Measurements from ENCODE around the gene ETV5.
"Not testable (repeated sequence)": the region's sequence is repeated elsewhere in the genome, so short reads cannot be mapped to it uniquely, and the experiment has no call there.

ETV5 gene

DNA sequence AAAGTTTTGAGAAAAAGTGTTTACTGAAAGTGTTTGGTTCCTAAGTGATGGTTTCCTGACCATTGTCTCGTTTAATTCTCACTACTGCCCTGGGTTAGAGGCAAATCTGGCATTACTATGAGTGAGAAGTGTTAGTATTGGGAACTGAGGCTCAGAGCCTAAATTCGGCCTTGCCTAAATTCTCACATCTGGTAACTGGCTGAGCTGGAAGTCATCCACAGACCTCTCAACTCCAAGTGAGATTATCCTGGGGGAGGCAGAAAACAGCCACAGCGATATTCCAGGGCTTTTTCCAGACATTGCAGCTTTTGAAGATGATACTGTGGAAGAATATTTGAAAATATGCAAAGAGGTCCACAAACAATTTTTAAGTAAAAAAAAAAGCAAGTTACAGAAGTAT is 86.0 kb downstream of the ETV5 start:
- DNase-seq (ENCODE audit: low spot score): no peak

DNA sequence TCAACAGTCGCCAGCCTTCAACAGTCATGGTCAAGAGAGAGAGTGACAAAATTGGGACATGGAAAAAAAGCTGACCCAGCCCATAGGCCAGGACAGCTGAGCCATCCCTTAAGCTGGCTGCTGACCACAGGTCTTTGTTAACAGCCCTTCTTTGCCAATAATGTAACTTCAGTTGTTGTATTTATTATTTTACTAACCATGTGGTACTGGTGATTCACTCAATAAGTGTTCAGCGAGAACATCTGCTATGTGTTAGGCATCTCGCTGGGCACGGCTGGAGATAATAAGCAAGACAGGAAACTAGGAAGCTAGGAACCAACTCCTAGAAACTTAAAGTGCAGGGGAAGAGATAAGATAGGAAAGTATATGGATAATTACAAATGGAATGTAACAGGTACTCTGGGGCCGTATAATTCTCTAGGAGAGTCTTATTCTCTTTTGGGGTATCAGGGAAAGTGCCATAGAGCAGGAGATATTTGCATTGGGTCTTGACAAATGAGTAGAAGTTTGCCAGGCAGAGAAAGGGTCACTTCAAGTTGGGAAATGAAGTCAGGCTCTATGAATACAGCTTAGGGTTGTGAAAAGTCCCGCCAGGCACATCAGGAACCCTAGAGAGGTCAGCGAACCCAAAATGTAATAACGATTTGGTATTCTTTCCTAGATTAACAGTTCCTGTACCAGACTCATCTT is 87.1 kb downstream of the ETV5 start:
- DNase-seq (ENCODE audit: low spot score): no peak

DNA sequence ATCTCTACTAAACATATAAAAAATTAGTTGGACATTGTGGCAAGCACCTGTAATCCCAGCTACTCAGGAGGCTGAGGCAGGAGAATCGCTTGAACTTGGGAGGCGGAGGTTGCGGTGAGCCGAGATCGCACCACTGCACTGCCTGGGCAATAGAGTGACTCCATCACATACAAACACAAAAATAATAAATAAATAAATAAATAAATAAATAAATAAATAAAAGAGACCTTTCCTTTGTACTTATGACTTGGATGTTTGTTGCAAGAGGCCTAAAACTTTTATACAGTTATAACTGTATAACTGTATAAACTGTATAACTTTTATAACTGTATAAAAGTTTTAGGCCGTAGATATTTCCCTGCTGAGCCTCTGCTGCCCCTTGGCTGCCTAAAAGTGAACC is 87.6 kb downstream of the ETV5 start:
- DNase-seq (ENCODE audit: low spot score): not testable (repeated sequence)

DNA sequence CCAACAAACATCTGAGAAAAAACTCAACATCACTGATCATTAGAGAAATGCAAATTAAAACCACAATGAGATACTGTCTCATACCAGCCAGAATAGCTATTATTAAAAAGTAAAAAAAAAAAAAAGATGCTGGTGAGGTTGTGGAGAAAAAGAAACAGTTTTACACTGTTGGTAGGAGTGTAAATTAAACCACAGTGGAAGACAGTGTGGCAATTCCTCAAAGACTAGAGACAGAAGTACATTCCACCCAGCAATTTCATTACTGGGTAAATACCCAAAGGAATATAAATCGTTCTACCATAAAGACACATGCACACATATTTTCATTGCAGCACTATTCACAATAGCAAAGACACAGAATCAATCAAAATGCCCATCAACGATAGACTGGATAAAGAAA is 89.6 kb downstream of the ETV5 start:
- not testable (repeated sequence) for DNase-seq (ENCODE audit: low spot score)

DNA sequence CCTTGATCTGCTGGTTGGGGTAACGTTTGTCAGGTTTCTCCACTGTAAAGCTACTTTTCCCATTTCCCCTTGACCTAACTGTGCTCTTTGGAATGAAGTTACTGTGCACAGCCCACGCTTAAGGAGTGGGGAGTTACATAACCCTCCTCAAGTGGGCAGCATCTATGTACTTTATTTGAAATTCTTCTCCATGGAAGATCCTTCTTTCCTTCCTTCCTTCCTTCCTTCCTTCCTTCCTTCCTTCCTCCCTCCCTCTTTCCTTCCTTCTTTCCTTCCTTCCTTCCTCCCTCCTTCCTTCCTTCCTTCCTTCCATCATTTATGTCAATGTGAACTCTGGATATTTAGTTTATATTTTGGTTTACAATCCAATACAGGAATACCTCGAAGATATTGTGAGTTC is 94.0 kb downstream of the ETV5 start:
- no peak for DNase-seq (ENCODE audit: low spot score)

DNA sequence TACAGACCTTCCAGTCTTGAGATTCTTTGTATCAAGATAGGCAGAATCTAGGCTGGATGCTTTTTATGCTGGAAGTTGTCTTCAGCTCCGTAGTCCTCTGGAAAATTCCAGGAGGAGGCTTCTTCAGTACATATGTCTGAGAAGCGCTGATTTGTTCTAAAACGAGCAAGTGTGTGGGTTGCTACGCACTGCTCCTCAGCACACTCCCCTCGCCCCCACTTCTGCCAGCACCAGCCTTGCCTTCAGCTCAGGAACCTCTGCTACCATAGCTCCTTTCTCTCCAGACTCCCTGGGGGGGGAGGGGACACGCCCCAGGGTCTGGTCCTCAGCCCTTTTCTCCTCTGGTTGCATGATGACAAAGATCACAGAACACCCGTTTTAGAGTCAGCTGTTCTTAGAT is 95.6 kb downstream of the ETV5 start:
- DNase-seq (ENCODE audit: low spot score): no peak

DNA sequence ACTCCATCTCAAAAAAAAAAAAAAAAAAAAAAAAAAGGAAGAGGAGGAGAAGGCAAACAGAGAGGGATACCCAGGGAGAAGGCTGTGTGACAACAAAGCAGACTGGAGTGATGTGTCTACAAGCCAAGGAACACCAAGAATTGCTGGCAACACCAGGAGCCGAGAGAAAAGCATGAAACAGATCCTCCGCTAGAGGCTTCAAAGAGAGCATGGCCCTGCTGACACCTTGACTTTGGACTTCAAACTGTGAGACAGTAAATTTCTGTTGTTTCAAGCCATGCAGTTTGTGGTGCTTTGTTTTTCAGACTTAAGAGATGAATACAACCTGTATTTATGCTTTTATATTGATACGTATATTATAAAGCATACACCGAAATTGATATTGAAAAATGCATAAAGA is 96.8 kb downstream of the ETV5 start:
- DNase-seq (ENCODE audit: low spot score): no peak

DNA sequence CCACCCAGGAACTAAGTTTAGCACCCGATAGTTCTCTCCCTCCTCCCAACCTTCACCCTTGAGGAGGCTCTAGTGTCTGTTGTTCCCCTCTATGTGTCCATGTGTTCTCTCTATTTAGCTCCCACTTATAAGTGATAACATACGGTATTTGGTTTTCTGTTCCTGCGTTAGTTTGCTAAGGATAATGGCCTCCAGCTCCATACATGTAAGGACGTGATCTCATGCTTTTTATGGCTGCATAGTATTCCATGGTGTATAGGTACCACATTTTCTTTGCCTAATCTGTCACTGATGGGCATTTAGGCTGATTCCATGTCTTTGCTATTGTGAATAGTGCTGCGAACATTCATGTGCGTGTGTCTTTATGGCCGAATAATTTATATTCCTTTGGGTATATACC is 104.2 kb downstream of the ETV5 start:
- no peak for DNase-seq (ENCODE audit: low spot score)

DNA sequence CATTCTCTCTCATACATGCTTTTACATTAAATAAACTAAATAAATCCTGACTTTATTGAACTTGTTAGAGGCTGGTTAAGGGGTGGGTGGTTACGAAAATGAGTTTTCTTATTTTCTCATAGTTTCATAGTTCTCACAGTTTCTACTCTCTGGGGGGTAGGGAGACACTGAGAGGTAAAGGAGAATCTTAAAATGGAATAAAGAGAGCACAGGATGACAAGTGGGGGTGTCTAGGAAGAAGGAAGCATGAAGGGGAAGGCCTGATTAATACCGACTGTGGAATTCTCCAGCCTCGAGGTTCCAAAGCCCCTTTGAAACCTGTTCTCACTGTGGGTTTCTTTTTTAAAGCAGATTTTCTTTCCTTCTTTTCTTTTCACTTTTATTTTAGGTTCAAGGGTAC is 104.7 kb downstream of the ETV5 start:
- DNase-seq (ENCODE audit: low spot score): no peak

DNA sequence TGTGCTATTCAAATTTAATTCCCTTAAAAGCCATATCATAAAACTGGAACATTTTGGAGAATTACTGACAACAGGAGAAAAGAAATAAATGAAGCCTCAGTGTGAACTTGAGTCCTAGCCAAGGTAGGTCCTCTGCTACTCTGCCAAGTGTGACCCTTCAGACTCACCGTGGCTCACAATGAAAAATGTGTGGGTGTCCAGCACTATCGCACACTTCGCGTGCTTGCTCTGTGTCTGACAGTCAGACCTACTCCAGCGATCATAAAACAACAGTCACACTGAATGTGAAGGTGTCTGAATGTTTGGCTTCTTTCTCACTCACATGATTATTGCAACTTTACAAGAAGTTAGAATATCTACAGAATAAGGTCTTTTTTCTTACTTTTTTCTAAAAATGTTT is 105.3 kb downstream of the ETV5 start:
- no peak for DNase-seq (ENCODE audit: low spot score)

DNA sequence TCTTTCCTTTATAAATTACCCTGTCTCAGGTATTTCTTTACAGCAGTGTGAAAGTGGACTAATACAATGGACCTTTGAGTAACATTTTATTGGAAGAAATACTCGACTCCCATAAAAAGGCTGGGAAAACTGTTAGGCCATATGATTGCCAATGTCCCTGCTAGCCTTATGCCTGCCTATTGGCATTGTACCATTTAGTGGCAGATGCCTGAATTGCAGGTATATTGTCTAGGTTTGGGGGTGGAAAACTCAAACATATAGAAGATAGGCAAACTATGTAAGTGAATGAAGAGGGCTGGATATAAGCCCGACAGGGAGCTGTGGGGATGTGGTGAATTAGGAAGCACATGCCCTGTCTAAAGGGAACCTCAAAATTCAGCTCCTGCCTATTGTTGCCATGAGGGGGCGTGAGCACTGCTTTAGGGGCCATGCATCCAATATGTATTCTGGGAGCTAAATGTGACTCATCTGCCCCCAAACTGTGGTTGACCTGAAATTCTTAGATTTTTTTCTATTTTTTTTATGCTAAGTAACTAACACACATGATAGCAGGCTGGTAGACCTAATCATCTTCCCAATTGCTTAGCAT is 105.9 kb downstream of the ETV5 start:
- DNase-seq (ENCODE audit: low spot score): no peak

DNA sequence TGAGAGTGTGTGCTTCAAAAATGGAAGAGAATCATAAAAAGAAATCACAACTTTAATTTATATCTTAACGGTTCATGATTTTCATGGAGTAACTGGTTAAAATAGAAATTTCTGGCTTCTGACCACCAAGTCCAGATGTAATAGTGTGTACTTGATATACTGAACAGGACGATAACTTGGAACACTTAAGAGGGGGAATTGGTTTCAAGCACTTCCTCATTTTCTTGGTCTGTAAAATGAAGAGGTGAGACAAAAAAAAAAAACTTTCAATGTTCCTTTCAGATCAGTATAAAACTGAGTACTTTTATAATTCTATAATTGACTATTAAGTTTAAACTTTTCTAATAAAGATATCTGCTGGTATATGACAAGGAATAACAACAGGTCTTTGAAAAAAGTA is 107.0 kb downstream of the ETV5 start:
- no peak for DNase-seq (ENCODE audit: low spot score)

DNA sequence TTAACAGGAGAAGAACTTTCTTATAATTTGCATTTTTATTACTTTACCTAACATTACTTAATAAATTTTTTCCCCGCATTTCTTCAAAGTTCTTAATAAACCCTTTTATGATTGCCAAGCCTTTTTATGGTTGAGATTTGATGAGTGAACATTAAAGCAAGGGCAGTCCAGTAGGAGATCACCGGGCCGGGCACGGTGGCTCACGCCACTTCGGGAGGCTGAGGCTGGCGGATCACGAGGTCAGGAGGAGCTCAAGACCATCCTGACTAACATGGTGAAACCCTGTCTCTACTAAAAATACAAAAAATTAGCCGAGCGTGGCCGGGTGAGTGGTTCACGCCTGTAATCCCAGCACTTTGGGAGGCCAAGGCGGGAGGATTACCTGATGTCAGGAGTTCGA is 109.7 kb downstream of the ETV5 start:
- no peak for DNase-seq (ENCODE audit: low spot score)

DNA sequence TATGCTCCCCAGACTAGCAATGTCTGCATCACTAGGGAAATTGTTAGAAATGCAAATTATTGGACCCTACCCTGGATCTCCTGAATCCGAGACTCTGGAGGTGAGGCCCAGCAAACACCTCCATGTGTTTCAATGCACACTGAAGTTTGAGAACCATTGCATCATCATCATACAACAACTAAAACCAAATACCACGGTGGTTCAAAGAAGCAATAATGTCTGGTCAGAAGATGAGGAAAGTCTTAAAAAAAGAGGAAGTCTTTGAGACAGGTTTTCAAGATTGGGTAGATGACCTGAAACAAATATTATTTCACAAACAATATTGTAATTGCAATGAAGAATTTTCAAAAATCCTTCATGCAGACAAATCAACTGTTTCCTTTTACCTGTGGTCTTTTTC is 110.8 kb downstream of the ETV5 start:
- no peak for DNase-seq (ENCODE audit: low spot score)

DNA sequence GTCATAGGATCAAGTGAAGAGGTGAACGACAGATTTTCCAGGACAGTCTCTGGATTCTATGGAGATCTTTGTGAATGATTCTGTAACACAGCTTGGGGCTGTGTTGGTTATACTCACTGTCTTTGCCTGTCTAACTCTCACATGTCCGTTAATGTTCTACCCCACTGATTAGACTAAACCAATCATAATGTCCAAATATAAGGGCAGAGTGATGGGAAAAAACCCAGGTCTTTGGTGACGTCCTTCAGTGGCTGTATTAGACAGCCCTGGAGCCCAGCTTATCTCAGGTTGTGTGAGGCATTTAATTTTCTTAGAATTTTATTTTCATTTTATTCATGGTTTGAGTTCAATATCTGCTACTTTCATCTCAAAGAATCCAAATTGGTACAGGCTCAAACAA is 111.8 kb downstream of the ETV5 start:
- DNase-seq (ENCODE audit: low spot score): no peak
